Heart right ventricle (tissue), 16 donors: ENCODE measurements around the gene KLHL29. TPM values are rescaled to one million over a fixed set of nuclear protein-coding genes. Genes with fewer than 3 reads are reported as not detected.

ENCODE experiments used
- ATAC-seq, 8 donors: fragments of 200-7000 bp; cut with Tn5 transposase; one replicate each; pipeline ENCODE4 v1.9.1; 2020; ENCODE audit warnings: mild to moderate bottlenecking in 8 of 8, moderate library complexity in 8 of 8, moderate number of reproducible peaks in 1 of 8
- DNase-seq, 2 donors: peaks; one replicate each; pipeline ENCODE4 v3.0.0-alpha.2; 2020
- H3K27ac ChIP-seq, 10 donors: fragments of 200-600 bp; sonication (generic) in 2 of 10; one replicate each; pipeline versions ENCODE4 v1.5.0 to v1.8.0; 2020 to 2022; ENCODE audit warnings: mild to moderate bottlenecking in 3 of 10
- H3K27me3 ChIP-seq, 7 donors: fragments of 200-600 bp; one replicate each; pipeline ENCODE4 v1.8.0; 2021 to 2022; ENCODE audit warnings: mild to moderate bottlenecking in 2 of 7
- H3K36me3 ChIP-seq, 9 donors: fragments of 200-600 bp; sonication (generic) in 1 of 9; one replicate each; pipeline versions ENCODE4 v1.5.0 to v1.8.0; 2020 to 2022; ENCODE audit warnings: mild to moderate bottlenecking in 2 of 9
- H3K4me1 ChIP-seq, 9 donors: fragments of 200-600 bp; sonication (generic) in 1 of 9; one replicate each; pipeline versions ENCODE4 v1.5.0 to v1.8.0; 2020 to 2022; ENCODE audit warnings: mild to moderate bottlenecking in 4 of 9
- H3K4me3 ChIP-seq, 10 donors: fragments of 200-600 bp; sonication (generic) in 2 of 10; one replicate each; pipeline versions ENCODE4 v1.5.0 to v1.8.0; 2020 to 2022; ENCODE audit warnings: mild to moderate bottlenecking in 7 of 10, moderate library complexity in 2 of 10
- H3K9me3 ChIP-seq, 11 donors: fragments of 200-600 bp in 10 of 11; sonication (generic) in 2 of 11; one replicate each; pipeline versions ENCODE4 v1.5.0 to v1.8.0; 2013 to 2022; ENCODE audit warnings: mild to moderate bottlenecking in 2 of 11, control low read depth in 1 of 11, moderate library complexity in 1 of 11
- CTCF ChIP-seq, 9 donors: fragments of 200-600 bp; sonication (generic) in 2 of 9; IDR thresholded peaks; one replicate each; pipeline versions ENCODE4 v1.5.0 to v1.8.0; 2021 to 2022; ENCODE audit warnings: antibody characterized with exemption in 9 of 9, mild to moderate bottlenecking in 5 of 9, moderate library complexity in 1 of 9
- WGBS, 2 donors: extraction: QIAGEN DNeasy Blood & Tissue Kit; methylation state at CpG; one replicate each; pipeline ENCODE4 v1.1.7; 2013; ENCODE audit warnings: inconsistent platforms in 1 of 2; 5-methylcytosine and 5-hydroxymethylcytosine counted together
- intact Hi-C, 10 donors: fragments of 100-400 bp; cut with DNase I; formaldehyde crosslinking; loops; one replicate each; pipeline versions ENCODE4 v1.11.1 to v1.14.2; 2022
- polyA plus RNA-seq, 2 donors: library from polyadenylated mRNA; stranded (reverse); fragments of 200-250 nt; gene quantifications; one replicate each; pipeline ENCODE4 v1.2.3, GENCODE V29; 2013
- total RNA-seq, 10 donors: library from RNA; stranded (reverse); fragmentation: NEBNext Ultra II Directional in 3 of 10; extraction: Animal tissue kit (Norgen Biotek cat#: 25700) in 3 of 10; gene quantifications; one replicate each; pipeline versions ENCODE4 v1.2.1 to v1.2.4, GENCODE V29; 2021 to 2023
- donor health status: Arrhythmogenic right ventricular cardiomyopathy.
- donor health status: ischemic (EF 13 %, LVEDD 7.1; RV severe dilation, severe dysfunction).
- donor health status: healthy with polysubstance abuse.
- donor health status: DM: no; HTN: yes; CAD: no.
- donor health status: DM: no; HTN: no; CAD: no.
- donor health status: ischemic (EF 25% LVEDD 6.9; RV normal size, moderate dysfunction).
- donor health status: ischemic (EF 25% LVEDD 5.7; RV mildly dilated, moderate dysfunction).
- donor health status: healthy.
- donor health status: DM: yes; HTN: yes; CAD: no.
- donor health status: Ischemic cardiomyopathy.
- donor health status: ischemic (EF 35%, LVEDD 5.7; RV mildly dilated, moderate dysfunction).
- donor health status: nonischemic (EF 11% LVEDD 7.7; RV severe dilation, severe dysfunction).
- donor health status: DM: yes; HTN: yes; CAD: no.
- donor health status: PGD.
- donor health status: ischemic (EF 29% LVEDD 5.4; RV normal size, mild dysfunction).
- donor health status: nonischemic (EF 23%, LVEDD 6.1; RV moderate dilation, normal function).

The KLHL29 gene
- total and polyA plus RNA-seq, 12 donors = 0.71 to 1.5 (median 1.0) TPM

GRCh38 chr2:23548143-23548769 lies 163.3 kb downstream of the KLHL29 start:
- H3K4me1 ChIP-seq = peaks cover 0 to 31% (median 2%) of the 10 kb centered on the region in 9 donors
- no peak for DNase-seq

GRCh38 chr2:23549051-23549450 lies 164.1 kb downstream of the KLHL29 start:
- ATAC-seq (no peak), DNase-seq (no peak)
- no peaks in the 10 kb centered on the region for H3K9me3 ChIP-seq
- peaks cover 0 to 3% (median 0%) of the 10 kb centered on the region in 7 donors for H3K27me3 ChIP-seq
- no peaks in the 10 kb centered on the region for H3K36me3 ChIP-seq
- TF ChIP-seq CTCF (IDR thresholded peaks at IDR 0.05) = no peak
- no peak overlapping the region for H3K4me3 ChIP-seq
- peaks cover 0 to 37% (median 0%) of the 10 kb centered on the region in 9 donors for H3K4me1 ChIP-seq
- intact Hi-C loops = no loop called here
- no peak overlapping the region for H3K27ac ChIP-seq
- 73 to 75% methylated on average over 7 of the region's 7 CpGs for WGBS, 2 donors

More at GRCh38 chr2:23548143-23548769, 163.3 kb downstream of the KLHL29 start:
- Histone ChIP-seq H3K9me3 (no peaks in the 10 kb centered on the region), H3K4me3 (no peak overlapping the region), H3K36me3 (no peaks in the 10 kb centered on the region), H3K27ac (no peak overlapping the region), H3K27me3 (peaks cover 0 to 8% (median 0%) of the 10 kb centered on the region in 7 donors)
- no peak for TF ChIP-seq CTCF (IDR thresholded peaks at IDR 0.05)
- intact Hi-C loops = no loop called here
- ATAC-seq = peak in 1 of 8 donors; percentile 26
- WGBS, 2 donors = 94 to 95% methylated on average over 14 of the region's 14 CpGs

- Histone ChIP-seq H3K27ac (peak overlapping the region in 1 of 10 donors; percentile 14), H3K4me1 (peaks cover 0 to 34% (median 0%) of the 10 kb centered on the region in 9 donors), H3K27me3 (no peaks in the 10 kb centered on the region), H3K4me3 (no peak overlapping the region), H3K9me3 (no peaks in the 10 kb centered on the region), H3K36me3 (no peaks in the 10 kb centered on the region)
- ATAC-seq (peak in 1 of 8 donors; percentile 14), DNase-seq (no peak)
- intact Hi-C loops = no loop called here
- WGBS, 2 donors = 69 to 76% methylated on average over 16 of the region's 16 CpGs
- TF ChIP-seq CTCF (IDR thresholded peaks at IDR 0.05) = no peak
Observed at GRCh38 chr2:23549821-23550530, 165.0 kb downstream of the KLHL29 start.

- Histone ChIP-seq H3K4me3 (no peak overlapping the region), H3K4me1 (peaks cover 0 to 28% (median 0%) of the 10 kb centered on the region in 9 donors), H3K36me3 (no peaks in the 10 kb centered on the region), H3K9me3 (no peaks in the 10 kb centered on the region), H3K27ac (peak overlapping the region in 1 of 10 donors; percentile 14), H3K27me3 (no peaks in the 10 kb centered on the region)
- WGBS, 2 donors = 56 to 68% methylated on average over 7 of the region's 7 CpGs
- intact Hi-C loops = no loop called here
- no peak for TF ChIP-seq CTCF (IDR thresholded peaks at IDR 0.05)
- no peak for DNase-seq
- ATAC-seq = peak in 1 of 8 donors; percentile 2
Observed at GRCh38 chr2:23550553-23550952, 165.6 kb downstream of the KLHL29 start.
